ENCODE data around the gene PEX26. TPM values are rescaled to one million over a fixed set of nuclear protein-coding genes. Genes with fewer than 3 reads are reported as not detected.

PEX26 gene
- total and polyA plus RNA-seq, 2 of the 13 experiments (the other 11 are each of a cell fraction or from before 2014, with no cell fraction given) = 10.6 to 25.1 TPM

DNA sequence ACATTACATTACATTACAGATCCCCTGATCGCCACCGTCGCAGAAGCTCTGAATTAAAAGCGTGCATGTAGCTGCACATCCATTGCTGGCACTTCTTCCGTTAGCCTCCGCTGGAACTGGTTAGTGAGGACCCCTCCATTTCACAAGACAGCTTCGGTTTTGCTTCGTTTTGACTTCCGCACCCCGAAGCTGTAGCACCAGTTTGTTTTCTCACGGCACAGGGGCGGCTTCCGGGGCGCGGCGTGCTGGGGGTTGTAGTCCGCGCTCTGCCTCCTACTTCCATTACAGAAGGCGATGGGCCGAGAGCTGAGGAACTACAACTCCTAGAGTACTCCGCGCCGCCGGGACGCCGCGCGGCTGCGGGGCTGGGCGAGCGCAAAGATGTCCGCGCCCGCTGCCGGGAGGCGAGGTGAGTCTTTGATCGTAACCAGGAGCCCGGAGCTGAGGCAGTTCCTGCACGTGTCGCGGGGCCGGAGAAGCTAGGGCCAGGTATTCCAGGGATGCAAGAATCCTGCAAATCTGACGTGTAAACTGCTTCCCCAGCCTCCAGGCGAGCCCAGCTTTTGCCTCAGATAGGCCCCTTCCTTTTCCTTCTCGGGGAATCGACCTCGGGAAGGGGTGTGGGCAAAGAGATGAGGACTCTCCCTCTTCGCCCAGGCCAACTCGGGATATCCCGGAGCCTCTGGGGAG is at the start of gene PEX26 (continued):
- TF ChIP-seq SOX5 (CRISPR knock-in tag; IDR thresholded peaks at IDR 0.05; ENCODE audit: borderline replicate concordance) (peak; percentile 32), ZBTB3 (CRISPR knock-in tag; IDR thresholded peaks at IDR 0.05; ENCODE audit: borderline replicate concordance, low read depth) (no peak), MIXL1 (CRISPR knock-in tag; IDR thresholded peaks at IDR 0.05) (peak; percentile 35), SPEN (CRISPR knock-in tag; IDR thresholded peaks at IDR 0.05; ENCODE audit: low read depth) (peak; percentile 83), ZNF766 (CRISPR knock-in tag; IDR thresholded peaks at IDR 0.05; ENCODE audit: borderline replicate concordance) (no peak), U2AF2 (IDR thresholded peaks at IDR 0.05; ENCODE audit: low read depth, low read length) (no peak), ZNF446 (CRISPR knock-in tag; IDR thresholded peaks at IDR 0.05) (0 out of 2 replicates have a peak, but pooled peaks have one; percentile 28), IKZF1 (IDR thresholded peaks at IDR 0.05) (no peak), CHD2 (IDR thresholded peaks at IDR 0.05; ENCODE audit: low read depth, low read length) (peak; percentile 75), ZSCAN29 (CRISPR knock-in tag; conservative IDR thresholded peaks at IDR 0.05) (no peak), ZNF589 (CRISPR knock-in tag; conservative IDR thresholded peaks at IDR 0.05) (no peak), ZFP36 (IDR thresholded peaks at IDR 0.05; ENCODE audit: borderline replicate concordance, low read depth, low read length, partially characterized antibody) (no peak), SIX1 (CRISPR knock-in tag; IDR thresholded peaks at IDR 0.05; ENCODE audit: borderline replicate concordance) (no peak)
- TF ChIP-seq, protein P1, sequence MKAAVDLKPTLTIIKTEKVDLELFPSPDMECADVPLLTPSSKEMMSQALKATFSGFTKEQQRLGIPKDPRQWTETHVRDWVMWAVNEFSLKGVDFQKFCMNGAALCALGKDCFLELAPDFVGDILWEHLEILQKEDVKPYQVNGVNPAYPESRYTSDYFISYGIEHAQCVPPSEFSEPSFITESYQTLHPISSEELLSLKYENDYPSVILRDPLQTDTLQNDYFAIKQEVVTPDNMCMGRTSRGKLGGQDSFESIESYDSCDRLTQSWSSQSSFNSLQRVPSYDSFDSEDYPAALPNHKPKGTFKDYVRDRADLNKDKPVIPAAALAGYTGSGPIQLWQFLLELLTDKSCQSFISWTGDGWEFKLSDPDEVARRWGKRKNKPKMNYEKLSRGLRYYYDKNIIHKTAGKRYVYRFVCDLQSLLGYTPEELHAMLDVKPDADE (CRISPR knock-in tag; IDR thresholded peaks at IDR 0.05) = no peak
- TF ChIP-seq, protein P2, sequence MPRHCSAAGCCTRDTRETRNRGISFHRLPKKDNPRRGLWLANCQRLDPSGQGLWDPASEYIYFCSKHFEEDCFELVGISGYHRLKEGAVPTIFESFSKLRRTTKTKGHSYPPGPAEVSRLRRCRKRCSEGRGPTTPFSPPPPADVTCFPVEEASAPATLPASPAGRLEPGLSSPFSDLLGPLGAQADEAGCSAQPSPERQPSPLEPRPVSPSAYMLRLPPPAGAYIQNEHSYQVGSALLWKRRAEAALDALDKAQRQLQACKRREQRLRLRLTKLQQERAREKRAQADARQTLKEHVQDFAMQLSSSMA (CRISPR knock-in tag; IDR thresholded peaks at IDR 0.05) = no peak
- TF ChIP-seq, protein P3, sequence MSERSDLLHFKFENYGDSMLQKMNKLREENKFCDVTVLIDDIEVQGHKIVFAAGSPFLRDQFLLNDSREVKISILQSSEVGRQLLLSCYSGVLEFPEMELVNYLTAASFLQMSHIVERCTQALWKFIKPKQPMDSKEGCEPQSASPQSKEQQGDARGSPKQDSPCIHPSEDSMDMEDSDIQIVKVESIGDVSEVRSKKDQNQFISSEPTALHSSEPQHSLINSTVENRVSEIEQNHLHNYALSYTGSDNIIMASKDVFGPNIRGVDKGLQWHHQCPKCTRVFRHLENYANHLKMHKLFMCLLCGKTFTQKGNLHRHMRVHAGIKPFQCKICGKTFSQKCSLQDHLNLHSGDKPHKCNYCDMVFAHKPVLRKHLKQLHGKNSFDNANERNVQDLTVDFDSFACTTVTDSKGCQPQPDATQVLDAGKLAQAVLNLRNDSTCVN (CRISPR knock-in tag; IDR thresholded peaks at IDR 0.05; ENCODE audit: borderline replicate concordance) = no peak
- TF ChIP-seq, protein P4, sequence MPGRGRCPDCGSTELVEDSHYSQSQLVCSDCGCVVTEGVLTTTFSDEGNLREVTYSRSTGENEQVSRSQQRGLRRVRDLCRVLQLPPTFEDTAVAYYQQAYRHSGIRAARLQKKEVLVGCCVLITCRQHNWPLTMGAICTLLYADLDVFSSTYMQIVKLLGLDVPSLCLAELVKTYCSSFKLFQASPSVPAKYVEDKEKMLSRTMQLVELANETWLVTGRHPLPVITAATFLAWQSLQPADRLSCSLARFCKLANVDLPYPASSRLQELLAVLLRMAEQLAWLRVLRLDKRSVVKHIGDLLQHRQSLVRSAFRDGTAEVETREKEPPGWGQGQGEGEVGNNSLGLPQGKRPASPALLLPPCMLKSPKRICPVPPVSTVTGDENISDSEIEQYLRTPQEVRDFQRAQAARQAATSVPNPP (CRISPR knock-in tag; IDR thresholded peaks at IDR 0.05) = no peak
- TF ChIP-seq, protein P5, sequence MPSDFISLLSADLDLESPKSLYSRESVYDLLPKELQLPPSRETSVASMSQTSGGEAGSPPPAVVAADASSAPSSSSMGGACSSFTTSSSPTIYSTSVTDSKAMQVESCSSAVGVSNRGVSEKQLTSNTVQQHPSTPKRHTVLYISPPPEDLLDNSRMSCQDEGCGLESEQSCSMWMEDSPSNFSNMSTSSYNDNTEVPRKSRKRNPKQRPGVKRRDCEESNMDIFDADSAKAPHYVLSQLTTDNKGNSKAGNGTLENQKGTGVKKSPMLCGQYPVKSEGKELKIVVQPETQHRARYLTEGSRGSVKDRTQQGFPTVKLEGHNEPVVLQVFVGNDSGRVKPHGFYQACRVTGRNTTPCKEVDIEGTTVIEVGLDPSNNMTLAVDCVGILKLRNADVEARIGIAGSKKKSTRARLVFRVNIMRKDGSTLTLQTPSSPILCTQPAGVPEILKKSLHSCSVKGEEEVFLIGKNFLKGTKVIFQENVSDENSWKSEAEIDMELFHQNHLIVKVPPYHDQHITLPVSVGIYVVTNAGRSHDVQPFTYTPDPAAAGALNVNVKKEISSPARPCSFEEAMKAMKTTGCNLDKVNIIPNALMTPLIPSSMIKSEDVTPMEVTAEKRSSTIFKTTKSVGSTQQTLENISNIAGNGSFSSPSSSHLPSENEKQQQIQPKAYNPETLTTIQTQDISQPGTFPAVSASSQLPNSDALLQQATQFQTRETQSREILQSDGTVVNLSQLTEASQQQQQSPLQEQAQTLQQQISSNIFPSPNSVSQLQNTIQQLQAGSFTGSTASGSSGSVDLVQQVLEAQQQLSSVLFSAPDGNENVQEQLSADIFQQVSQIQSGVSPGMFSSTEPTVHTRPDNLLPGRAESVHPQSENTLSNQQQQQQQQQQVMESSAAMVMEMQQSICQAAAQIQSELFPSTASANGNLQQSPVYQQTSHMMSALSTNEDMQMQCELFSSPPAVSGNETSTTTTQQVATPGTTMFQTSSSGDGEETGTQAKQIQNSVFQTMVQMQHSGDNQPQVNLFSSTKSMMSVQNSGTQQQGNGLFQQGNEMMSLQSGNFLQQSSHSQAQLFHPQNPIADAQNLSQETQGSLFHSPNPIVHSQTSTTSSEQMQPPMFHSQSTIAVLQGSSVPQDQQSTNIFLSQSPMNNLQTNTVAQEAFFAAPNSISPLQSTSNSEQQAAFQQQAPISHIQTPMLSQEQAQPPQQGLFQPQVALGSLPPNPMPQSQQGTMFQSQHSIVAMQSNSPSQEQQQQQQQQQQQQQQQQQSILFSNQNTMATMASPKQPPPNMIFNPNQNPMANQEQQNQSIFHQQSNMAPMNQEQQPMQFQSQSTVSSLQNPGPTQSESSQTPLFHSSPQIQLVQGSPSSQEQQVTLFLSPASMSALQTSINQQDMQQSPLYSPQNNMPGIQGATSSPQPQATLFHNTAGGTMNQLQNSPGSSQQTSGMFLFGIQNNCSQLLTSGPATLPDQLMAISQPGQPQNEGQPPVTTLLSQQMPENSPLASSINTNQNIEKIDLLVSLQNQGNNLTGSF (CRISPR knock-in tag; IDR thresholded peaks at IDR 0.05) = no peak
- TF ChIP-seq, protein P6, sequence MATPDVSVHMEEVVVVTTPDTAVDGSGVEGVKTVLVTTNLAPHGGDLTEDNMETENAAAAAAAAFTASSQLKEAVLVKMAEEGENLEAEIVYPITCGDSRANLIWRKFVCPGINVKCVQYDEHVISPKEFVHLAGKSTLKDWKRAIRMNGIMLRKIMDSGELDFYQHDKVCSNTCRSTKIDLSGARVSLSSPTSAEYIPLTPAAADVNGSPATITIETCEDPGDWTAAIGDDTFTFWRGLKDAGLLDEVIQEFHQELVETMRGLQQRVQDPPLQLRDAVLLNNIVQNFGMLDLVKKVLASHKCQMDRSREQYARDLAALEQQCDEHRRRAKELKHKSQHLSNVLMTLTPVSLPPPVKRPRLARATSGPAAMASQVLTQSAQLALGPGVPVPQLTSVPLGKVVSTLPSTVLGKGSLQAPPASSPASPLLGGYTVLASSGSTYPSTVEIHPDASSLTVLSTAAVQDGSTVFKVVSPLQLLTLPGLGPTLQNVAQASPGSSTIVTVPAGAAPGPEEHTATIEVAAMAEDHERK (CRISPR knock-in tag; IDR thresholded peaks at IDR 0.05; ENCODE audit: low read depth) = peak; percentile 82
